Measurements from ENCODE around the gene PRDM16. TPM values are rescaled to one million over a fixed set of nuclear protein-coding genes. Genes with fewer than 3 reads are reported as not detected.

Gene PRDM16
- total and polyA plus RNA-seq, 7 donors = 0.04 to 1.2 (median 0.31) TPM

- WGBS, 3 donors = 58 to 63% (median 61%) methylated on average over 28 of the region's 28 CpGs
- TF ChIP-seq, protein P1, sequence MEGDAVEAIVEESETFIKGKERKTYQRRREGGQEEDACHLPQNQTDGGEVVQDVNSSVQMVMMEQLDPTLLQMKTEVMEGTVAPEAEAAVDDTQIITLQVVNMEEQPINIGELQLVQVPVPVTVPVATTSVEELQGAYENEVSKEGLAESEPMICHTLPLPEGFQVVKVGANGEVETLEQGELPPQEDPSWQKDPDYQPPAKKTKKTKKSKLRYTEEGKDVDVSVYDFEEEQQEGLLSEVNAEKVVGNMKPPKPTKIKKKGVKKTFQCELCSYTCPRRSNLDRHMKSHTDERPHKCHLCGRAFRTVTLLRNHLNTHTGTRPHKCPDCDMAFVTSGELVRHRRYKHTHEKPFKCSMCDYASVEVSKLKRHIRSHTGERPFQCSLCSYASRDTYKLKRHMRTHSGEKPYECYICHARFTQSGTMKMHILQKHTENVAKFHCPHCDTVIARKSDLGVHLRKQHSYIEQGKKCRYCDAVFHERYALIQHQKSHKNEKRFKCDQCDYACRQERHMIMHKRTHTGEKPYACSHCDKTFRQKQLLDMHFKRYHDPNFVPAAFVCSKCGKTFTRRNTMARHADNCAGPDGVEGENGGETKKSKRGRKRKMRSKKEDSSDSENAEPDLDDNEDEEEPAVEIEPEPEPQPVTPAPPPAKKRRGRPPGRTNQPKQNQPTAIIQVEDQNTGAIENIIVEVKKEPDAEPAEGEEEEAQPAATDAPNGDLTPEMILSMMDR (IDR thresholded peaks at IDR 0.05) = no peak
- intact Hi-C loops (cut with DNase I) = no loop called here
- no peaks in the 10 kb centered on the region for H3K9me3 ChIP-seq
- ATAC-seq = no peak
- H3K27ac ChIP-seq = no peak overlapping the region
- no peaks in the 10 kb centered on the region for H3K4me1 ChIP-seq
- no peak for DNase-seq
- H3K36me3 ChIP-seq (ENCODE audit: insufficient read depth in 1 of 2, low read depth in 1 of 2) = no peaks in the 10 kb centered on the region
- H3K4me3 ChIP-seq = no peak overlapping the region
- H3K27me3 ChIP-seq (ENCODE audit: insufficient read depth in 3 of 3, low read length in 2 of 3) = peaks cover 0 to 12% (median 1%) of the 10 kb centered on the region in 3 donors
Observed at GRCh38 chr1:3021801-3022401, 47.1 kb upstream of the PRDM16 start.

DNA sequence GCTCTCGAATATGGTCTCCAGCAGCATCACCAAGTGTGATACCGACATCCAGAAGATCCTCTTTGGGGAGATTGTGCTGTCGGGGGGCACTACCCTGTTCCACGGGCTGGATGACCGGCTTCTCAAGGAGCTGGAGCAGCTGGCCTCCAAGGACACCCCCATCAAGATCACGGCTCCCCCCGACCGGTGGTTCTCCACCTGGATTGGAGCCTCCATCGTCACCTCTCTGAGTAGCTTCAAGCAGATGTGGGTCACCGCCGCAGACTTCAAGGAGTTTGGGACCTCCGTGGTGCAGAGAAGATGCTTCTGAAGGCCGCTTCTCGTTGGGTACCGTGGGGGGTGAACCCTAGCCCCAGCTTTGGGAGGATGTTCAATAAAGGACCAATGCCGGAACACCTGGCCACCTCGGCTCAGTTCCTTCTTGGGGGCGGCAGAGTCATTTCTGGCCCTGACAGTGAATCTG, 46.5 kb upstream of the PRDM16 start:
- no peaks in the 10 kb centered on the region for H3K4me1 ChIP-seq
- H3K27ac ChIP-seq = no peak overlapping the region
- no peaks in the 10 kb centered on the region for H3K9me3 ChIP-seq
- TF ChIP-seq, protein P1 (IDR thresholded peaks at IDR 0.05) = no peak
- peaks cover 0 to 7% (median 1%) of the 10 kb centered on the region in 3 donors for H3K27me3 ChIP-seq (ENCODE audit: insufficient read depth in 3 of 3, low read length in 2 of 3)
- ATAC-seq (no peak), DNase-seq (no peak)
- H3K4me3 ChIP-seq = no peak overlapping the region
- 86 to 91% (median 87%) methylated on average over 18 of the region's 18 CpGs for WGBS, 3 donors
- intact Hi-C loops (cut with DNase I) = no loop called here
- no peaks in the 10 kb centered on the region for H3K36me3 ChIP-seq (ENCODE audit: insufficient read depth in 1 of 2, low read depth in 1 of 2)

DNA sequence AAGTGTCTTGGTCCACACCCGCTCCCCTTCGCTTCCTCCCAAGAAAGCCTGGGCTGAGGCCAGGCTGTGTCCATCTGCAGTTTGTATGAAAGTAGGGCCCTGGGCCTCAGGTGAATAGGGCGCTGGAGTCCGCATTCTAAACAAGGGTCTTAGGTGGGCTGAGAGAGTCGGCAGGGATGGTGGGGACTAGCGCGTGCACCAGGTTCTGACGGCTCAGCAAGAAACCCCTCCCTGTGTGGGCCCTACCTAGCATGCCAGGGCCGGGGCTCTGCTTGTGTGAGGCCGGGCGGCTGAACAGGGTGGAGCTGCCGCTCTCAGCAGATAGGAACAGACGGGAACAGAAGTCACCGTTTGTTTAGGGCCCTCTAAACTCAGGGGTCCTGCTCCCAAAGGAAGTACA, 46.0 kb upstream of the PRDM16 start:
- WGBS, 3 donors = 67 to 75% (median 74%) methylated on average over 14 of the region's 14 CpGs
- no peak for ATAC-seq
- H3K27me3 ChIP-seq (ENCODE audit: insufficient read depth in 3 of 3, low read length in 2 of 3) = peaks cover 0 to 3% (median 1%) of the 10 kb centered on the region in 3 donors

DNA sequence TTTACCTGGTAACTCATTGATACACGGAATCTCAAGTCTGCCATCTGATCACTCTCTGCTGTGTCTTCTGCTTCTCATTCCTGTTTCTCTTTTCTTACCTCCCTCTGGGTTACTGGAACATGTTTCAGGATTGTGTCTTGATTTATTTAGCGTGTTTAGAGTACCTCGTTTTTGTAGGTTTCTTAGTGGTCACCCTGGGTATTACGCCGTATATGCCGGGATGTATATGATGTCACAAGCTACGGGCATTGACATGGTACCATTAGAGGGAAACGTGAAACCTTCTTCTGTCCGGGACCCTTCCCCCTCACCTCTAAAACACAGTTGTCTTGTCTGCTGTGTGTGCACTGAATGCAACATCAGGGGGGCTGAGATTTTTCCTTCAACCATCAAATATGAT, 45.0 kb upstream of the PRDM16 start:
- H3K36me3 ChIP-seq (ENCODE audit: insufficient read depth in 1 of 2, low read depth in 1 of 2) = no peaks in the 10 kb centered on the region
- no peaks in the 10 kb centered on the region for H3K4me1 ChIP-seq
- DNase-seq = no peak
- H3K27me3 ChIP-seq (ENCODE audit: insufficient read depth in 3 of 3, low read length in 2 of 3) = peaks cover 0 to 9% (median 3%) of the 10 kb centered on the region in 3 donors
- no peak overlapping the region for H3K27ac ChIP-seq
- intact Hi-C loops (cut with DNase I) = no loop called here
- WGBS, 3 donors = 66 to 69% (median 69%) methylated on average over 9 of the region's 9 CpGs
- no peaks in the 10 kb centered on the region for H3K9me3 ChIP-seq
- no peak for ATAC-seq
- TF ChIP-seq, protein P1 (IDR thresholded peaks at IDR 0.05) = no peak
- H3K4me3 ChIP-seq = no peak overlapping the region

More for the DNA sequence above, 46.0 kb upstream of the PRDM16 start:
- DNase-seq = no peak
- Histone ChIP-seq H3K9me3 (no peaks in the 10 kb centered on the region), H3K4me3 (no peak overlapping the region), H3K27ac (no peak overlapping the region), H3K36me3 (ENCODE audit: insufficient read depth in 1 of 2, low read depth in 1 of 2) (no peaks in the 10 kb centered on the region), H3K4me1 (no peaks in the 10 kb centered on the region)
- TF ChIP-seq, protein P1 (IDR thresholded peaks at IDR 0.05) = no peak
- intact Hi-C loops (cut with DNase I) = no loop called here

DNA sequence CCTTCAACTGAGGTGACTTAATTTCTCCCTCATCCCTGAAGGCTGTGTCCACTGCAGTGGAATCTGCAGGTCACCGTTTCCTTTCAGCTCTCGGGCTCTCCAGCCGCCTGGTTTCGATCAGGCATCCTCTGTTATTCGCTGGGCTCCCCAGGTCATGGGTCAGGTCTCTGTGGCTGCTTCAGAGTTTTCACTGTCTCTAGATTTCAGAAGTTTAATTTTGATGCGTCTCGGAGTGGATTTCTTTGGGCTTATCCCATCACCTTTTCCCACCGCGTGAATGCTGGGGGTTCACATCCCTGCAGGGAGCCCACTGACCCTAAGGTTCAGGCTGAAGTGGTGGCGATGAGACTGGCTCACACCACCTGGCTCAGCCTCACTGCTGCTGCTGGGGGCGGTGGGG, 44.4 kb upstream of the PRDM16 start:
- peaks cover 0 to 14% (median 3%) of the 10 kb centered on the region in 3 donors for H3K27me3 ChIP-seq (ENCODE audit: insufficient read depth in 3 of 3, low read length in 2 of 3)
- TF ChIP-seq, protein P1 (IDR thresholded peaks at IDR 0.05) = no peak
- no peaks in the 10 kb centered on the region for H3K9me3 ChIP-seq
- intact Hi-C loops (cut with DNase I) = no loop called here
- no peaks in the 10 kb centered on the region for H3K4me1 ChIP-seq
- no peaks in the 10 kb centered on the region for H3K36me3 ChIP-seq (ENCODE audit: insufficient read depth in 1 of 2, low read depth in 1 of 2)
- no peak overlapping the region for H3K4me3 ChIP-seq
- 84 to 86% (median 84%) methylated on average over 11 of the region's 11 CpGs for WGBS, 3 donors
- no peak overlapping the region for H3K27ac ChIP-seq
- DNase-seq (no peak), ATAC-seq (no peak)
